ENCODE results near the gene SMPX. TPM values are rescaled to one million over a fixed set of nuclear protein-coding genes. Genes with fewer than 3 reads are reported as not detected.
"Not testable (repeated sequence)": the region's sequence is repeated elsewhere in the genome, so short reads cannot be mapped to it uniquely, and the experiment has no call there.

The SMPX gene
- total RNA-seq, 2 donors from 2014 or later, result 2.4 TPM; not detected in 1

- H3K27me3 ChIP-seq, result no peaks in the 10 kb centered on the region
- no peaks in the 10 kb centered on the region for H3K4me1 ChIP-seq
- no peak for DNase-seq
- no peak overlapping the region for H3K27ac ChIP-seq
- H3K9ac ChIP-seq (ENCODE audit: low read depth in 2 of 2, low read length in 2 of 2), result no peak overlapping the region
- no peak overlapping the region for H3K4me3 ChIP-seq
- intact Hi-C loops (cut with DNase I), result no loop called here
- no peak for TF ChIP-seq CTCF (IDR thresholded peaks at IDR 0.05)
- no peaks in the 10 kb centered on the region for H3K36me3 ChIP-seq
- no peaks in the 10 kb centered on the region for H3K9me3 ChIP-seq
Measured at GRCh38 chrX:21778236-21778635, 20.3 kb upstream of the SMPX start.

- H3K4me1 ChIP-seq; H3K36me3 ChIP-seq; H3K27me3 ChIP-seq; intact Hi-C loops (cut with DNase I); H3K27ac ChIP-seq; H3K4me3 ChIP-seq; H3K9ac ChIP-seq (ENCODE audit: low read depth in 2 of 2, low read length in 2 of 2); H3K9me3 ChIP-seq; DNase-seq: not testable (repeated sequence)
Measured at GRCh38 chrX:21775128-21775527, 17.2 kb upstream of the SMPX start.

GRCh38 chrX:21773036-21773435 is 15.1 kb upstream of the SMPX start:
- intact Hi-C loops (cut with DNase I); H3K9ac ChIP-seq (ENCODE audit: low read depth in 2 of 2, low read length in 2 of 2); H3K36me3 ChIP-seq; H3K4me3 ChIP-seq; H3K27me3 ChIP-seq; H3K4me1 ChIP-seq; H3K27ac ChIP-seq; DNase-seq; H3K9me3 ChIP-seq: not testable (repeated sequence)

- no peak overlapping the region for H3K4me3 ChIP-seq
- H3K27ac ChIP-seq, result no peak overlapping the region
- H3K9ac ChIP-seq (ENCODE audit: low read depth in 2 of 2, low read length in 2 of 2), result no peak overlapping the region
- H3K27me3 ChIP-seq, result no peaks in the 10 kb centered on the region
- no peaks in the 10 kb centered on the region for H3K9me3 ChIP-seq
- no peaks in the 10 kb centered on the region for H3K4me1 ChIP-seq
- intact Hi-C loops (cut with DNase I), result no loop called here
- no peak for TF ChIP-seq CTCF (IDR thresholded peaks at IDR 0.05)
- no peaks in the 10 kb centered on the region for H3K36me3 ChIP-seq
- no peak for DNase-seq
Measured at GRCh38 chrX:21770631-21771321, 12.9 kb upstream of the SMPX start.

- no peak for TF ChIP-seq CTCF (IDR thresholded peaks at IDR 0.05)
- no peak overlapping the region for H3K4me3 ChIP-seq
- no peaks in the 10 kb centered on the region for H3K4me1 ChIP-seq
- H3K9me3 ChIP-seq, result no peaks in the 10 kb centered on the region
- no peak for DNase-seq
- intact Hi-C loops (cut with DNase I), result no loop called here
- no peaks in the 10 kb centered on the region for H3K27me3 ChIP-seq
- no peak overlapping the region for H3K27ac ChIP-seq
- no peak overlapping the region for H3K9ac ChIP-seq (ENCODE audit: low read depth in 2 of 2, low read length in 2 of 2)
- no peaks in the 10 kb centered on the region for H3K36me3 ChIP-seq
Measured at GRCh38 chrX:21766101-21766500, 8.2 kb upstream of the SMPX start.

- Histone ChIP-seq H3K9me3 (no peaks in the 10 kb centered on the region), H3K9ac (ENCODE audit: low read depth in 2 of 2, low read length in 2 of 2) (no peak overlapping the region), H3K4me1 (no peaks in the 10 kb centered on the region), H3K4me3 (no peak overlapping the region), H3K27ac (no peak overlapping the region), H3K27me3 (no peaks in the 10 kb centered on the region), H3K36me3 (no peaks in the 10 kb centered on the region)
- no peak for TF ChIP-seq CTCF (IDR thresholded peaks at IDR 0.05)
- DNase-seq, result no peak
- intact Hi-C loops (cut with DNase I), result no loop called here
Measured at GRCh38 chrX:21764008-21764407, 6.1 kb upstream of the SMPX start.
